K562 (cell line): Measurements from ENCODE around the gene RAVER2. TPM values are rescaled to one million over a fixed set of nuclear protein-coding genes. Genes with fewer than 3 reads are reported as not detected.

Experiments
- ATAC-seq: fragments of 200-7000 bp; cut with Tn5 transposase; 3 replicates; pipeline ENCODE4 v1.9.1; 2020; ENCODE audit warnings: moderate library complexity
- BruUV-seq: library from RNA; stranded (reverse); fragments of 400-500 nt; replicated peaks from 2 replicates; lab custom pipeline; 2021; lab: Mats Ljungman, UMichigan
- CTCF ChIA-PET: fragments of 300-600 bp; formaldehyde crosslinking; extraction: SDS; loops from one replicate; lab custom pipeline; 2021; ENCODE audit warnings: low intra/inter-chr PET ratio; lab: Yijun Ruan, JAX
- POLR2A ChIA-PET: fragments of 300-600, 350-650 bp; sonication (Branson Sonifier 250); formaldehyde crosslinking; extraction: SDS; loops from one replicate; lab custom pipeline; 2021; ENCODE audit warnings: antibody characterized with exemption, inconsistent platforms; lab: Yijun Ruan, JAX
- DNase-seq, 4 experiments: peaks; one replicate each; pipeline versions ENCODE4 v3.0.0 to v3.0.0-alpha.2; 2011 to 2018; ENCODE audit warnings: low spot score in 3 of 4, mixed read lengths in 3 of 4; ENCODE audit errors: extremely low read depth in 1 of 4
- FAIRE-seq: peaks from 2 replicates; lab custom pipeline; 2011; peaks lifted over from hg19 to GRCh38; lab: Jason Lieb, UNC
- H2AFZ ChIP-seq: 2 replicates; pipeline ENCODE4 v1.6.0; 2011; ENCODE audit warnings: low read depth, low read length, control low read depth, inconsistent platforms
- H3K27ac ChIP-seq: fragments of 200-600 bp; 3 replicates; pipeline ENCODE4 v1.8.0; 2011; ENCODE audit warnings: low read depth, mild to moderate bottlenecking, control low read depth, inconsistent platforms, low read length, moderate library complexity, mixed read lengths; ENCODE audit errors: extremely low read depth
- H3K27me3 ChIP-seq, 2 experiments: fragments of 300-600 bp in 1 of 2; 2 replicates in 1 of 2; 3 replicates in 1 of 2; pipeline versions ENCODE4 v1.6.0 to v1.8.0; 2011; ENCODE audit warnings: inconsistent platforms in 2 of 2, low read length in 2 of 2, mild to moderate bottlenecking in 1 of 2, mixed read lengths in 1 of 2, moderate library complexity in 1 of 2; ENCODE audit not compliant: control insufficient read depth in 2 of 2, insufficient read depth in 2 of 2
- H3K36me3 ChIP-seq: fragments of 300-600 bp; 3 replicates; pipeline ENCODE4 v1.8.0; 2011; ENCODE audit warnings: mild to moderate bottlenecking, low read length, inconsistent platforms; ENCODE audit not compliant: control insufficient read depth, insufficient read depth
- H3K4me1 ChIP-seq, 2 experiments: fragments of 200-600 bp in 1 of 2; replicated peaks in 1 of 2; 2 replicates in 1 of 2; 3 replicates in 1 of 2; pipeline versions ENCODE4 v1.5.1 to v1.8.0; 2011; ENCODE audit warnings: inconsistent platforms in 2 of 2, low read length in 2 of 2, mild to moderate bottlenecking in 1 of 2, mixed read lengths in 1 of 2, moderate library complexity in 1 of 2; ENCODE audit not compliant: control insufficient read depth in 2 of 2, insufficient read depth in 2 of 2
- H3K4me2 ChIP-seq: 2 replicates; pipeline ENCODE4 v1.6.1; 2011; ENCODE audit warnings: low read length, control low read depth, inconsistent platforms, mixed read lengths; ENCODE audit not compliant: insufficient read depth
- H3K4me3 ChIP-seq: fragments of 200-600 bp; sonication (generic), shearing (Covaris generic); 2 replicates; pipeline ENCODE4 v1.5.1; 2016; ENCODE audit warnings: control low read depth, inconsistent platforms
- H3K79me2 ChIP-seq: fragments of 200-600 bp; 3 replicates; pipeline ENCODE4 v1.8.0; 2011; ENCODE audit warnings: low read length, inconsistent platforms; ENCODE audit not compliant: control insufficient read depth, insufficient read depth
- H3K9ac ChIP-seq, 2 experiments: 2 replicates each; pipeline versions ENCODE4 v1.6.0 to v1.6.1; 2011; ENCODE audit warnings: low read depth in 2 of 2, low read length in 2 of 2, control low read depth in 1 of 2, inconsistent platforms in 1 of 2, mild to moderate bottlenecking in 1 of 2, mixed read lengths in 1 of 2; ENCODE audit not compliant: insufficient read depth in 1 of 2
- H3K9me1 ChIP-seq: one replicate; pipeline ENCODE4 v1.6.0; 2011; ENCODE audit warnings: inconsistent platforms, mild to moderate bottlenecking, low read length, moderate library complexity; ENCODE audit not compliant: control insufficient read depth, insufficient read depth
- H3K9me3 ChIP-seq: replicated peaks from 2 replicates; pipeline ENCODE4 v1.5.1; 2011; ENCODE audit warnings: low read depth, low read length, inconsistent platforms; ENCODE audit not compliant: control insufficient read depth, insufficient read depth
- H4K20me1 ChIP-seq: replicated peaks from 2 replicates; pipeline ENCODE4 v1.6.1; 2011; ENCODE audit warnings: low read length, inconsistent platforms, mixed read lengths; ENCODE audit not compliant: control insufficient read depth, insufficient read depth
- FOS ChIP-seq: IDR thresholded peaks from 3 replicates; pipeline ENCODE4 v1.6.1; 2011; ENCODE audit not compliant: insufficient read length; ENCODE audit errors: extremely low read depth
- GABPB1 ChIP-seq: sonication (generic); formaldehyde crosslinking; IDR thresholded peaks from 2 replicates; pipeline ENCODE4 v1.8.0; 2022; ENCODE audit warnings: mild to moderate bottlenecking, missing genetic modification reagents
- HMBOX1 ChIP-seq: sonication (generic); IDR thresholded peaks from 2 replicates; pipeline ENCODE4 v1.6.1; 2016
- MITF ChIP-seq: IDR thresholded peaks from 2 replicates; pipeline ENCODE4 v1.6.1; 2014; ENCODE audit warnings: antibody characterized with exemption
- MTF1 ChIP-seq: fragments of 250-450 bp; sonication (Bioruptor Pico); IDR thresholded peaks from 2 replicates; pipeline ENCODE4 v1.9.0; 2021; ENCODE audit warnings: moderate library complexity, mild to moderate bottlenecking, inconsistent platforms, borderline replicate concordance
- RBM15 ChIP-seq: fragments of 200-400 bp; formaldehyde crosslinking; IDR thresholded peaks from 2 replicates; pipeline ENCODE4 v1.6.1; 2018; ENCODE audit warnings: mild to moderate bottlenecking, low read length, moderate library complexity; ENCODE audit not compliant: insufficient read depth
- RFX1 ChIP-seq: fragments of 450-650 bp; IDR thresholded peaks from 2 replicates; pipeline ENCODE4 v1.6.1; 2016; ENCODE audit warnings: mild to moderate bottlenecking, moderate library complexity
- SMAD2 ChIP-seq: fragments of 150-350 bp; IDR thresholded peaks from 2 replicates; pipeline ENCODE4 v1.6.1; 2014; ENCODE audit warnings: low read depth, mild to moderate bottlenecking, low read length
- WGBS: fragments of 100-300 bp; shearing (Covaris generic); methylation state at CpG from one replicate; pipeline ENCODE4 v1.1.6; 2016; ENCODE audit warnings: low coverage, mixed read lengths; ENCODE audit not compliant: insufficient coverage; ENCODE audit errors: missing lambda C conversion rate; 5-methylcytosine and 5-hydroxymethylcytosine counted together
- in situ Hi-C: fragments of 300-500 bp; cut with MboI; formaldehyde crosslinking; loops from 4 replicates; pipeline ENCODE4 v1.15.0; 2018; ENCODE audit warnings: inconsistent platforms, mixed read lengths
- intact Hi-C: fragments of 100-400 bp; cut with micrococcal nuclease; formaldehyde crosslinking; loops from 2 replicates; pipeline ENCODE4 v1.14.2; 2022
- polyA plus RNA-seq, 8 experiments: library from polyadenylated mRNA; depleted of rRNA in 4 of 8; stranded (reverse) in 5 of 8; unstranded in 3 of 8; fragments of >200 nt; fragmentation: Nextera tagmentation in 2 of 8; fragmentation: Illumina TruSeq in 1 of 8; extraction: Ambion mirVana in 2 of 8; extraction: Trizol in 1 of 8; gene quantifications; 2 replicates each; pipeline versions ENCODE4 v1.2.1 to v1.2.3, GENCODE V29; 2011 to 2014; ENCODE audit warnings: inconsistent platforms in 1 of 8, missing spikeins in 1 of 8
- total RNA-seq, 7 experiments: library from RNA; depleted of rRNA in 6 of 7; stranded (reverse); fragments of >200 nt in 6 of 7; fragmentation: Illumina TruSeq in 2 of 7; extraction: Trizol in 2 of 7; gene quantifications; 2 replicates each; pipeline versions ENCODE4 v1.2.1 to v1.2.3, GENCODE V29; 2011 to 2021; ENCODE audit warnings: low replicate concordance in 1 of 7
- TF ChIP-seq, protein P1 (sequence below): fragments of 250-450 bp; sonication (Bioruptor Pico); IDR thresholded peaks from 2 replicates; pipeline ENCODE4 v1.8.0; 2021; ENCODE audit warnings: mild to moderate bottlenecking, moderate library complexity

Gene RAVER2
- total and polyA plus RNA-seq, 9 of the 15 experiments (the other 6 are each of a cell fraction or from before 2014, with no cell fraction given), result 1.8 to 6.1 (median 4.4) TPM

GRCh38 chr1:64727861-64728260, 17.0 kb upstream of the RAVER2 start (continued):
- TF ChIP-seq MITF (no peak), HMBOX1 (no peak), RFX1 (no peak)

DNA sequence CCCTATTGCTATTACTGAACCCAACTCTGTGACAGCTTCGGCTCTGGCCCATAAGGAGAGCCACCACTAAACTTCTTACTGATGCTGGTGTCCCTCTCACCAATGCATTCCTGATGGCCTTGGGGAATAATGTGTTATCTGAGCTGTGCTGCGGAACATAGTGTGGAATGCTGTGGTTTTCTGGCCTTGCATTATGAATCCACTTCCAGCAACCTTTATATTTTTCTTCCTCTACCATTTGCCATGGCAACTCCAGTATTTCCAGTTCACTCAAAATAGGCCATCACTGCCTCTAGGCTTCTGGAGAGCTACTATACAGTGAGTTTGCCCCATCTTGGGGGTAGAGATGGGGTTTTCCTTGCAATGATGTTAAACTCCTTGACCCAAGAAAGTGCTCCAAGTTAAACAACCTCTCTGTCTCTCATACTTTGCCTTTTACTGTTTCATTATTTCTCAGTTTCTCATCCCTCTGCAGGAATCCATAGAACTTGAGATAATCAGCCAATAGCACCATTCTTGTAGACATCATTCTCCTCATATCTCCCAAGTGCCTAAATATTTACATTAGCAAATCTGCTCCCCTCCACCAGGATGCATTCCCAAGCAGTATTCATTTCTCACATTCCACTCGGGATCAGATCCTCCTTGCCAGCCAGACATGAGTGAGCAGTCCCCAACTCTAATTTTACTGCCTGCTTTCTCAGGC, 11.1 kb upstream of the RAVER2 start:
- DNase-seq, result no peak
- H3K4me2 ChIP-seq, result no peak overlapping the region
- 2% methylated on average over 3 of the region's 3 CpGs for WGBS
- H3K4me3 ChIP-seq, result no peak overlapping the region
- H4K20me1 ChIP-seq, result no peaks in the 10 kb centered on the region
- no peak overlapping the region for H3K27ac ChIP-seq
- ChIA-PET POLR2A (no interaction called here), CTCF (no interaction called here)
- no peaks in the 10 kb centered on the region for H3K36me3 ChIP-seq
- H3K9me1 ChIP-seq, result no peaks in the 10 kb centered on the region
- no peaks in the 10 kb centered on the region for H3K79me2 ChIP-seq
- H3K27me3 ChIP-seq, result peaks cover 0 to 2% of the 10 kb centered on the region in 2 experiments; a peak in 1 of 5 replicates
- no peak for ATAC-seq
- BruUV-seq, result no TSS peak
- FAIRE-seq, result no peak
- H3K4me1 ChIP-seq, result no peaks in the 10 kb centered on the region
- no peaks in the 10 kb centered on the region for H3K9me3 ChIP-seq
- TF ChIP-seq SMAD2 (no peak), GABPB1 (CRISPR knock-in tag) (no peak), RBM15 (no peak), FOS (no peak), MTF1 (CRISPR knock-in tag) (no peak)
- TF ChIP-seq, protein P1, sequence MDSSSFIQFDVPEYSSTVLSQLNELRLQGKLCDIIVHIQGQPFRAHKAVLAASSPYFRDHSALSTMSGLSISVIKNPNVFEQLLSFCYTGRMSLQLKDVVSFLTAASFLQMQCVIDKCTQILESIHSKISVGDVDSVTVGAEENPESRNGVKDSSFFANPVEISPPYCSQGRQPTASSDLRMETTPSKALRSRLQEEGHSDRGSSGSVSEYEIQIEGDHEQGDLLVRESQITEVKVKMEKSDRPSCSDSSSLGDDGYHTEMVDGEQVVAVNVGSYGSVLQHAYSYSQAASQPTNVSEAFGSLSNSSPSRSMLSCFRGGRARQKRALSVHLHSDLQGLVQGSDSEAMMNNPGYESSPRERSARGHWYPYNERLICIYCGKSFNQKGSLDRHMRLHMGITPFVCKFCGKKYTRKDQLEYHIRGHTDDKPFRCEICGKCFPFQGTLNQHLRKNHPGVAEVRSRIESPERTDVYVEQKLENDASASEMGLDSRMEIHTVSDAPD (CRISPR knock-in tag), result no peak
- intact Hi-C loops (no loop called here), in situ Hi-C loops (no loop called here)
- no peak overlapping the region for H2AFZ ChIP-seq
- no peak overlapping the region for H3K9ac ChIP-seq
